GM13977 (cell line): ENCODE results near the gene CYP11A1.

Experiments
- DNase-seq: peaks from one replicate; pipeline ENCODE4 v3.0.0; 2012; ENCODE audit warnings: low spot score
- CTCF ChIP-seq: IDR thresholded peaks from 2 replicates; pipeline ENCODE4 v1.5.1; 2012; ENCODE audit warnings: mild to moderate bottlenecking, control low read depth; ENCODE audit not compliant: insufficient read depth; ENCODE audit errors: extremely low read depth, missing control alignments
- in situ Hi-C: fragments of 300-500 bp; cut with MboI; formaldehyde crosslinking; loops from one replicate; pipeline ENCODE4 v1.12.0; 2022; ENCODE audit warnings: low sequenced_read_pairs, low pct_unique_long_range_greater_than_20kb, mixed read lengths, inconsistent platforms; ENCODE audit not compliant: unreplicated experiment

Gene CYP11A1

GRCh38 chr15:74332011-74332410 is 35.4 kb downstream of the CYP11A1 start:
- in situ Hi-C loops, result no loop called here
- TF ChIP-seq CTCF, result no peak
- no peak for DNase-seq

- DNase-seq, result no peak
- in situ Hi-C loops, result no loop called here
- no peak for TF ChIP-seq CTCF
These were observed 36.5 kb downstream of the CYP11A1 start for GRCh38 chr15:74330861-74331408.

- no peak for TF ChIP-seq CTCF
- in situ Hi-C loops, result no loop called here
- no peak for DNase-seq
These were observed 39.0 kb downstream of the CYP11A1 start for GRCh38 chr15:74328331-74329056.

DNA sequence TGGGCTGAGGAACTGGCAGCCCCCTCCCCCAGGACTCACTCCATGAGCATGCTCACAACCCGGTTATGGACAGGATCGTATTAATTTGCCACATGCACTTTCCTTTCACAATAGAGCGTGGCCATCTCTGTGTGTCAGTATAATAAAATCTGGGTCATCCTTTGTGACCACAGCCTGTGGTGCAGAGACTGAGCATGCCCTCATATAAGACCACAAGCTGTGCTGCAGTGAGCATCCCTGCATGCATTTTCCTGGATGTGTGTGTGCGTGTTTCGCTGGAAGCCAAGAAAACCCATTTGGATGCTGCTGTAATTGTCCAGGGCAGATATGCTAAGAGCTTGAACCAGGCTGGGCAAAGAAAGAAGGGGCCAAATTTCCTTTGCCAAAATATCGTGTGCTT is 39.7 kb downstream of the CYP11A1 start:
- TF ChIP-seq CTCF, result no peak
- DNase-seq, result no peak
- in situ Hi-C loops, result no loop called here

DNA sequence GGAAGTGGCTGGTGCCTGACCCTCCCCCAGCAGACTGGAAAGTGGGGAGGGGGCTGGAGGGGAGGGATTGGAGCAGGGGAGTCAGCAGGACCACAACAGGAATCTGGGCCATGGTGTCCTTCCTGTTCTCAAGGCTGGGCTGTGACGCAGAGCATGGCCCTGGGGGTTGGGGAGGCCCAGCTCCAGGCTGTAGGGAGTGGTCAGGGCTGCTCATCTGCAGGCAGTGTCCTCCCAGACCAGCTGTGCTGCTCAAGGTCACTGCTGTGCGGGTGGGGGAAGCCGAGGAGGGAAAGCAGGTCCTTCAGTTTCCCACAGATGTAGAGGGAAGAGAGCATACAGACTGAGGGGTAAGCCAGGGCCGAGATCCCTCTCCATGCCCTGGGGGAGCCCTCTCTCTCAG is 40.7 kb downstream of the CYP11A1 start:
- TF ChIP-seq CTCF, result no peak
- DNase-seq, result no peak
- in situ Hi-C loops, result no loop called here

- TF ChIP-seq CTCF, result no peak
- no peak for DNase-seq
- in situ Hi-C loops, result no loop called here
These were observed 42.7 kb downstream of the CYP11A1 start for GRCh38 chr15:74324714-74325113.
